GM12878 (cell line): ENCODE measurements around the gene TSSK2. TPM values are rescaled to one million over a fixed set of nuclear protein-coding genes. Genes with fewer than 3 reads are reported as not detected.
A peak's percentile ranks its signal among the peaks of the same experiment; 100 is the strongest.

Source experiments
- ATAC-seq: fragments of 200-7000 bp; cut with Tn5 transposase; 3 replicates; pipeline ENCODE4 v1.9.1; 2020; ENCODE audit warnings: mild to moderate bottlenecking, moderate library complexity
- BruUV-seq: library from RNA; stranded (reverse); fragments of 400-500 nt; replicated peaks from 2 replicates; lab custom pipeline; 2021; lab: Mats Ljungman, UMichigan
- CTCF ChIA-PET: fragments of 300-600 bp; sonication (Branson Sonifier 250); formaldehyde crosslinking; extraction: SDS; loops from one replicate; lab custom pipeline; 2021; ENCODE audit warnings: inconsistent platforms; lab: Yijun Ruan, JAX
- POLR2A ChIA-PET: fragments of 350-600 bp; formaldehyde crosslinking; extraction: SDS; loops from one replicate; lab custom pipeline; 2021; ENCODE audit warnings: inconsistent platforms; lab: Charles Lee
- RAD21 ChIA-PET: fragments of 300-600 bp; sonication (Branson Sonifier 250); formaldehyde crosslinking; loops from one replicate; lab custom pipeline; 2023; ENCODE audit warnings: antibody characterized with exemption; ENCODE audit not compliant: unreplicated experiment; lab: Charles Lee
- SMC1A ChIA-PET: fragments of 300-600 bp; sonication (Branson Sonifier 250); formaldehyde crosslinking; loops from one replicate; lab custom pipeline; 2023; ENCODE audit not compliant: unreplicated experiment, uncharacterized antibody; lab: Charles Lee
- DNase-seq: peaks from one replicate; pipeline ENCODE4 v3.0.0-alpha.2; 2011; ENCODE audit warnings: low read depth, low spot score
- FAIRE-seq: peaks from 3 replicates; lab custom pipeline; 2011; peaks lifted over from hg19 to GRCh38; lab: Jason Lieb, UNC
- H2AFZ ChIP-seq: 2 replicates; pipeline ENCODE4 v1.6.0; 2011; ENCODE audit warnings: low read depth, low read length, control low read depth; ENCODE audit not compliant: control insufficient read depth
- H3K27ac ChIP-seq: 2 replicates; pipeline ENCODE4 v1.5.1; 2011; ENCODE audit warnings: control low read depth; ENCODE audit not compliant: control insufficient read depth, insufficient read depth
- H3K27me3 ChIP-seq, 2 experiments: replicated peaks in 1 of 2; 2 replicates each; pipeline versions ENCODE4 v1.6.0 to v1.6.1; 2011; ENCODE audit warnings: low read length in 1 of 2; ENCODE audit not compliant: control insufficient read depth in 2 of 2, insufficient read depth in 2 of 2
- H3K36me3 ChIP-seq, 2 experiments: 2 replicates each; pipeline ENCODE4 v1.5.1; 2011; ENCODE audit warnings: low read length in 1 of 2; ENCODE audit not compliant: control insufficient read depth in 2 of 2, insufficient read depth in 2 of 2
- H3K4me1 ChIP-seq: 2 replicates; pipeline ENCODE4 v1.6.1; 2011; ENCODE audit warnings: mild to moderate bottlenecking, low read length, moderate library complexity, mixed read lengths; ENCODE audit not compliant: control insufficient read depth, insufficient read depth
- H3K4me2 ChIP-seq: 2 replicates; pipeline ENCODE4 v1.6.0; 2011; ENCODE audit warnings: control low read depth; ENCODE audit not compliant: control insufficient read depth, insufficient read depth
- H3K4me3 ChIP-seq: fragments of 200-600 bp; sonication (generic); 2 replicates; pipeline ENCODE4 v1.5.1; 2016
- H3K79me2 ChIP-seq: 2 replicates; pipeline ENCODE4 v1.6.0; 2011; ENCODE audit warnings: low read length; ENCODE audit not compliant: control insufficient read depth, insufficient read depth
- H3K9ac ChIP-seq: 2 replicates; pipeline ENCODE4 v1.8.0; 2011; ENCODE audit warnings: low read length, control low read depth, mixed read lengths; ENCODE audit not compliant: control insufficient read depth, insufficient read depth
- H3K9me3 ChIP-seq: replicated peaks from 3 replicates; pipeline ENCODE4 v1.5.1; 2011; ENCODE audit warnings: mild to moderate bottlenecking, low read length; ENCODE audit not compliant: control insufficient read depth, insufficient read depth
- H4K20me1 ChIP-seq: 2 replicates; pipeline ENCODE4 v1.6.0; 2011; ENCODE audit not compliant: control insufficient read depth, insufficient read depth
- ASH2L ChIP-seq: fragments of 300-600, 200-600 bp; sonication (generic); IDR thresholded peaks from 2 replicates; pipeline ENCODE4 v1.6.1; 2017; ENCODE audit warnings: low read depth, mild to moderate bottlenecking, borderline replicate concordance
- ATF3 ChIP-seq: IDR thresholded peaks from 2 replicates; pipeline ENCODE4 v1.6.1; 2011; ENCODE audit warnings: low read depth, mild to moderate bottlenecking, low read length, moderate library complexity, borderline replicate concordance; ENCODE audit errors: extremely low read depth
- BHLHE40 ChIP-seq, 2 experiments: fragments of 450-650 bp in 1 of 2; IDR thresholded peaks; 2 replicates each; pipeline ENCODE4 v1.6.1; 2011 to 2017; ENCODE audit warnings: low read depth in 2 of 2, borderline replicate concordance in 1 of 2, improper control_type of control experiment in 1 of 2, low read length in 1 of 2, mild to moderate bottlenecking in 1 of 2
- HDAC6 ChIP-seq: fragments of 200-600 bp; sonication (generic); IDR thresholded peaks from one replicate; pipeline ENCODE4 v1.8.0; 2017; ENCODE audit warnings: antibody characterized with exemption; ENCODE audit not compliant: unreplicated experiment
- LARP7 ChIP-seq: fragments of 450-650 bp; IDR thresholded peaks from 2 replicates; pipeline ENCODE4 v1.6.1; 2017; ENCODE audit warnings: mild to moderate bottlenecking
- MYB ChIP-seq: fragments of 150-350 bp; IDR thresholded peaks from 2 replicates; pipeline ENCODE4 v1.6.1; 2014; ENCODE audit warnings: mild to moderate bottlenecking, low read depth, low read length, borderline replicate concordance
- NR2C1 ChIP-seq: fragments of 450-650 bp; IDR thresholded peaks from 2 replicates; pipeline ENCODE4 v1.6.1; 2017; ENCODE audit warnings: antibody characterized with exemption, mild to moderate bottlenecking, moderate library complexity
- NR2F1 ChIP-seq: fragments of 450-650 bp; conservative IDR thresholded peaks from 2 replicates; pipeline ENCODE4 v1.6.1; 2017; ENCODE audit warnings: mild to moderate bottlenecking
- PAX8 ChIP-seq: fragments of 450-650 bp; IDR thresholded peaks from 2 replicates; pipeline ENCODE4 v1.6.1; 2017; ENCODE audit warnings: mild to moderate bottlenecking, moderate library complexity
- POU2F2 ChIP-seq: IDR thresholded peaks from 3 replicates; pipeline ENCODE4 v1.6.1; 2011; ENCODE audit warnings: low read depth, mild to moderate bottlenecking, low read length, borderline replicate concordance
- RAD21 ChIP-seq: IDR thresholded peaks from 2 replicates; pipeline ENCODE4 v1.6.1; 2011; ENCODE audit warnings: mild to moderate bottlenecking, low read depth, low read length, moderate library complexity; ENCODE audit not compliant: insufficient read depth
- ZBTB11 ChIP-seq: fragments of 450-650 bp; formaldehyde crosslinking; IDR thresholded peaks from 2 replicates; pipeline ENCODE4 v1.5.0; 2022; ENCODE audit warnings: mild to moderate bottlenecking, missing genetic modification characterization
- WGBS: methylation state at CpG from one replicate; pipeline ENCODE4 v1.1.6; 2016; ENCODE audit warnings: low lambda C conversion rate; ENCODE audit not compliant: insufficient replicate concordance, insufficient coverage; ENCODE audit errors: missing lambda C conversion rate; 5-methylcytosine and 5-hydroxymethylcytosine counted together
- in situ Hi-C: fragments of 300-500 bp; cut with MboI; formaldehyde crosslinking; loops from 9 replicates; pipeline ENCODE4 v1.14.3; 2018; ENCODE audit warnings: mixed read lengths
- intact Hi-C: fragments of 100-400 bp; cut with micrococcal nuclease; formaldehyde crosslinking; loops from one replicate; pipeline ENCODE4 v1.14.2; 2022; ENCODE audit not compliant: unreplicated experiment
- polyA plus RNA-seq, 11 experiments: library from polyadenylated mRNA; depleted of rRNA in 4 of 11; unstranded in 6 of 11; stranded (reverse) in 5 of 11; fragments of >200 nt; fragmentation: Nextera tagmentation in 4 of 11; fragmentation: Illumina TruSeq in 1 of 11; extraction: Ambion mirVana in 4 of 11; extraction: Trizol in 1 of 11; gene quantifications; 1 replicate in 1 of 11; 2 replicates in 10 of 11; pipeline versions ENCODE4 v1.2.1 to v1.2.3, GENCODE V29; 2011 to 2016; ENCODE audit warnings: inconsistent platforms in 2 of 11, missing spikeins in 2 of 11, low read depth in 1 of 11
- total RNA-seq, 4 experiments: library from RNA; depleted of rRNA in 3 of 4; stranded (reverse); fragments of >200 nt in 3 of 4; fragmentation: Illumina TruSeq in 1 of 4; extraction: Trizol in 1 of 4; gene quantifications; 2 replicates each; pipeline versions ENCODE4 v1.2.1 to v1.2.3, GENCODE V29; 2013 to 2021

TSSK2 gene
- total and polyA plus RNA-seq, 10 of the 15 experiments (the other 5 are each of a cell fraction or from before 2014, with no cell fraction given) = 0.03 to 0.17 TPM; not detected in 8

DNA sequence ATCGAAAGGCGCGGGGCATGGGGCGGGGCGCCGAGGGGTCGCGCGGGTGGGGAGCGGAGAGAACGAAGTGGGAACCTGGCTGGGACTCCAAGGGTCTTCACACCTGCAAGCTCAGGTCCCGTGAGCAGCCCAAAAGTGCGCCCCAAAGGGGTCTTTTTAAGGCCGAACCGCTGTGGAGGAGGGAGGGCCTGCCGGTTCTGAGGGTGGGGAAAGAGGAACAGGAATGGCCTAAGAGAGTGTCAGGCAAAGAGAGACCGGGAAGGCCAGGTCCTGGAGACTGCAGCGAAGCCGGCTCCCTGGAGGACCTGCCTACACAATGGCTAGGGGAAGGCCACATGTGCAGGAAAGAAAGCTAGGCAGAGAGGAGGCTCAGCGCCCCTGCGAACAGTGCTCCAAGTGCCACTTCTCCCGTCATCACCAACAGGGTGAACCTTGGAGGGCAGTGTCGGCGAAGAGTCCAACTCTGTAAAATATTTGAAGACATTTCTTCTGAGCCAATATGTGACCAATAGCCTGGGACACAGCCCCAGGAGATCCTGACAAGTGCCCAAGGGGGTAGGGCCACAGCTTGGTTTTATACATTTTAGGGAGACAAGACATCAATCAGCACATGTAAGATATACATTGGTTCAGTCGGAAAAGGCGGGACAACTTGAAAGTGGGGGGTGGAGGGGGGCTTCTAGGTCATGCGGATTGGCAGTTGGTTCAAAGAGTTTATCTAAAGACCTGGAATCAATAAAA is 8.2 kb upstream of the TSSK2 start:
- POLR2A ChIA-PET = interaction anchor here (1.4 to 2.5 kb wide), 2 partner anchors 10 to 21 kb away, joined by 6 to 7 read pairs; partner anchors contain the start of gene ESS2
- in situ Hi-C loops = no loop called here
- TF ChIP-seq MYB = no peak
- TF ChIP-seq BHLHE40 (IDR thresholded peaks at IDR 0.05; ENCODE audit: borderline replicate concordance in 1 of 2, low read depth in 2 of 2, low read length in 1 of 2) = peak in 1 of 2 experiments; percentile 46; a peak in 2 of 4 replicates
- no peak for TF ChIP-seq HDAC6
- TF ChIP-seq, all 136 proteins: peak for 1
- SMC1A ChIA-PET = no interaction called here
- peak; percentile 2; the same call in 2 of the 3 replicates for ATAC-seq
- Histone ChIP-seq H3K79me2 (peaks cover 40% of the 10 kb centered on the region), H3K4me1 (peaks cover 22% of the 10 kb centered on the region), H3K4me3 (peak overlapping the region; percentile 60; the same call in 1 of the 2 replicates), H3K36me3 (peaks cover 0 to 3% of the 10 kb centered on the region in 2 experiments; a peak in 1 of 4 replicates), H3K4me2 (peak overlapping the region; percentile 48), H3K27me3 (no peaks in the 10 kb centered on the region; a peak in 1 of 4 replicates), H4K20me1 (no peaks in the 10 kb centered on the region; the same call in none of the 2 replicates), H3K27ac (no peak overlapping the region), H3K9me3 (no peaks in the 10 kb centered on the region), H2AFZ (peak overlapping the region; percentile 57), H3K9ac (no peak overlapping the region)
- 37% methylated on average over 19 of the region's 27 CpGs for WGBS
- no TSS peak for BruUV-seq
- DNase-seq = no peak
- RAD21 ChIA-PET = interaction anchor here (1.1 kb wide), 1 partner anchor 12 kb away, joined by 3 read pairs; no protein-coding TSS in a partner anchor
- intact Hi-C loops = loop anchor here (1.0 kb wide), 1 partner anchor 21 kb away; the partner anchor contains the start of gene ESS2
- CTCF ChIA-PET = interaction anchor here (0.6 to 2.1 kb wide), 4 partner anchors 12 to 508 kb away, joined by 3 to 7 read pairs (median 4); partner anchors contain the start of gene ESS2
- FAIRE-seq = no peak

- ChIA-PET SMC1A (no interaction called here), CTCF (no interaction called here), POLR2A (interaction anchor here (0.7 kb wide), 1 partner anchor 646 kb away, joined by 3 read pairs; no protein-coding TSS in a partner anchor), RAD21 (no interaction called here)
- DNase-seq (no peak), FAIRE-seq (no peak), ATAC-seq (no peak)
- Histone ChIP-seq H3K4me2 (no peak overlapping the region), H3K9ac (no peak overlapping the region), H3K27me3 (no peaks in the 10 kb centered on the region; a peak in 1 of 4 replicates), H3K36me3 (no peaks in the 10 kb centered on the region; a peak in 1 of 4 replicates), H2AFZ (no peak overlapping the region), H3K4me3 (no peak overlapping the region), H4K20me1 (no peaks in the 10 kb centered on the region; the same call in none of the 2 replicates), H3K27ac (no peak overlapping the region), H3K79me2 (peaks cover 30% of the 10 kb centered on the region), H3K4me1 (peaks cover 12% of the 10 kb centered on the region), H3K9me3 (no peaks in the 10 kb centered on the region)
- no TSS peak for BruUV-seq
- in situ Hi-C loops (no loop called here), intact Hi-C loops (no loop called here)
- 57% methylated on average over 4 of the region's 4 CpGs for WGBS
- TF ChIP-seq NR2F1 (no peak), LARP7 (no peak), NR2C1 (no peak), RAD21 (no peak), ATF3 (no peak), ASH2L (no peak), PAX8 (no peak), POU2F2 (no peak), ZBTB11 (CRISPR knock-in tag) (no peak)
These were observed 7.2 kb upstream of the TSSK2 start for GRCh38 chr22:19123936-19124335.
